ENCODE results near the gene ATG4D.
"Not testable (repeated sequence)": the region's sequence is repeated elsewhere in the genome, so short reads cannot be mapped to it uniquely, and the experiment has no call there.

Gene ATG4D

GRCh38 chr19:10552510-10553053, 8.9 kb downstream of the ATG4D start:
- no peak for DNase-seq (ENCODE audit: low read depth in 2 of 2)

- no peak for DNase-seq (ENCODE audit: low read depth in 2 of 2)
These were observed 9.5 kb downstream of the ATG4D start for GRCh38 chr19:10553087-10553667.

- DNase-seq (ENCODE audit: low read depth in 2 of 2): no peak
These were observed 10.3 kb downstream of the ATG4D start for GRCh38 chr19:10553943-10554381.

GRCh38 chr19:10554760-10555609, 11.3 kb downstream of the ATG4D start:
- no peak for DNase-seq (ENCODE audit: low read depth in 2 of 2)

GRCh38 chr19:10555610-10555973, 11.9 kb downstream of the ATG4D start:
- no peak for DNase-seq (ENCODE audit: low read depth in 2 of 2)

GRCh38 chr19:10557603-10558197, 14.0 kb downstream of the ATG4D start:
- DNase-seq (ENCODE audit: low read depth in 2 of 2): no peak

- DNase-seq (ENCODE audit: low read depth in 2 of 2): no peak
These were observed 16.4 kb downstream of the ATG4D start for GRCh38 chr19:10560154-10560553.

GRCh38 chr19:10562609-10563008, 18.9 kb downstream of the ATG4D start:
- DNase-seq (ENCODE audit: low read depth in 2 of 2): no peak

GRCh38 chr19:10565028-10565566, 21.4 kb downstream of the ATG4D start:
- DNase-seq (ENCODE audit: low read depth in 2 of 2): peak; percentile 44 to 54

GRCh38 chr19:10565567-10566407, 22.1 kb downstream of the ATG4D start, which contains the start of gene KRI1:
Gene KRI1, minus strand, starts transcription at chr19:10566010. Its CDS starts 11 bp downstream, at chr19:10565999.
- DNase-seq (ENCODE audit: low read depth in 2 of 2): peak; percentile 98

- no peak for DNase-seq (ENCODE audit: low read depth in 2 of 2)
These were observed 22.6 kb downstream of the ATG4D start for GRCh38 chr19:10566408-10566657.

GRCh38 chr19:10566658-10567410, 23.1 kb downstream of the ATG4D start:
- DNase-seq (ENCODE audit: low read depth in 2 of 2): peak; percentile 39 to 46

GRCh38 chr19:10567656-10568055, 24.0 kb downstream of the ATG4D start:
- DNase-seq (ENCODE audit: low read depth in 2 of 2): no peak

GRCh38 chr19:10568062-10568825, 24.5 kb downstream of the ATG4D start:
- peak; percentile 49 to 50 for DNase-seq (ENCODE audit: low read depth in 2 of 2)

- peak; percentile 100 for DNase-seq (ENCODE audit: low read depth in 2 of 2)
These were observed 25.3 kb downstream of the ATG4D start, which contains the start of gene CDKN2D for GRCh38 chr19:10568826-10569651. Gene CDKN2D, minus strand, starts transcription at chr19:10568979. Its CDS starts 326 bp downstream, at chr19:10568653.

GRCh38 chr19:10573793-10574192, 30.1 kb downstream of the ATG4D start:
- DNase-seq (ENCODE audit: low read depth in 2 of 2): not testable (repeated sequence)

GRCh38 chr19:10574462-10574861, 30.8 kb downstream of the ATG4D start:
- no peak for DNase-seq (ENCODE audit: low read depth in 2 of 2)

- DNase-seq (ENCODE audit: low read depth in 2 of 2): no peak
These were observed 31.5 kb downstream of the ATG4D start for GRCh38 chr19:10575011-10575716.
